Measurements from ENCODE around the gene TFR2.

Gene TFR2

GRCh38 chr7:100572281-100572948, 68.9 kb downstream of the TFR2 start:
- no peak for DNase-seq (ENCODE audit: low read depth)

GRCh38 chr7:100571829-100572116, 69.6 kb downstream of the TFR2 start:
- DNase-seq (ENCODE audit: low read depth): no peak

GRCh38 chr7:100570954-100571828, 70.2 kb downstream of the TFR2 start:
- DNase-seq (ENCODE audit: low read depth): no peak
